ENCODE measurements around the gene TRAF1. TPM values are rescaled to one million over a fixed set of nuclear protein-coding genes. Genes with fewer than 3 reads are reported as not detected.

TRAF1 gene
- total and polyA plus RNA-seq, 10 of the 15 experiments (the other 5 are each of a cell fraction or from before 2014, with no cell fraction given), result 13.8 to 163 (median 128) TPM

GRCh38 chr9:120891884-120892747, 34.5 kb downstream of the TRAF1 start (continued):
- TF ChIP-seq SMC3 (IDR thresholded peaks at IDR 0.05; ENCODE audit: borderline replicate concordance, low read length), result no peak
- TF ChIP-seq SIN3A (IDR thresholded peaks at IDR 0.05; ENCODE audit: low read depth, low read length), result no peak
- no peak for TF ChIP-seq ATF2 (IDR thresholded peaks at IDR 0.05; ENCODE audit: low read length)
- TF ChIP-seq MYC (IDR thresholded peaks at IDR 0.05; ENCODE audit: insufficient read depth, insufficient read length, insufficient replicate concordance, low read length, severe bottlenecking), result no peak
- TF ChIP-seq SREBF2 (IDR thresholded peaks at IDR 0.05; ENCODE audit: low read length), result no peak
- no peak for TF ChIP-seq BACH1 (IDR thresholded peaks at IDR 0.05; ENCODE audit: borderline replicate concordance)
- TF ChIP-seq NRF1 (conservative IDR thresholded peaks at IDR 0.05; ENCODE audit: low read depth, low read length), result no peak
- TF ChIP-seq PBX3 (IDR thresholded peaks at IDR 0.05; ENCODE audit: insufficient replicate concordance, low read depth, low read length), result no peak
- TF ChIP-seq MEF2B (IDR thresholded peaks at IDR 0.05; ENCODE audit: partially characterized antibody, poor library complexity, severe bottlenecking), result no peak
